NOMO-1 treated with DMSO at 0.1 percent for 48 hours (cell line): Measurements from ENCODE around the gene ZNF319.
"Not testable (repeated sequence)": the region's sequence is repeated elsewhere in the genome, so short reads cannot be mapped to it uniquely, and the experiment has no call there.

Experiments used
- DNase-seq: peaks from one replicate; lab custom pipeline; 2025; ENCODE audit not compliant: unreplicated experiment; lab: John Stamatoyannopoulos, UW

The ZNF319 gene

GRCh38 chr16:58022601-58023371 is 22.3 kb upstream of the ZNF319 start:
- DNase-seq: no peak

- DNase-seq: no peak
These were observed 21.4 kb upstream of the ZNF319 start for GRCh38 chr16:58021661-58022551.

- peak; percentile 29 for DNase-seq
These were observed 20.4 kb upstream of the ZNF319 start for GRCh38 chr16:58020628-58021521.

- no peak for DNase-seq
These were observed 19.5 kb upstream of the ZNF319 start for GRCh38 chr16:58019866-58020538.

GRCh38 chr16:58018803-58019202 is 18.3 kb upstream of the ZNF319 start:
- no peak for DNase-seq

- DNase-seq: no peak
These were observed 16.5 kb upstream of the ZNF319 start for GRCh38 chr16:58016840-58017446.

GRCh38 chr16:58013201-58013956 is 12.9 kb upstream of the ZNF319 start:
- DNase-seq: no peak

GRCh38 chr16:58012481-58012880 is 12.0 kb upstream of the ZNF319 start:
- DNase-seq: no peak

GRCh38 chr16:58011652-58012051 is 11.2 kb upstream of the ZNF319 start:
- DNase-seq: no peak

- DNase-seq: no peak
These were observed 10.4 kb upstream of the ZNF319 start for GRCh38 chr16:58010886-58011285.

- no peak for DNase-seq
These were observed 9.5 kb upstream of the ZNF319 start for GRCh38 chr16:58009856-58010416.

GRCh38 chr16:58004736-58005135 is 4.3 kb upstream of the ZNF319 start:
- DNase-seq: not testable (repeated sequence)

GRCh38 chr16:58002936-58003335 is 2.5 kb upstream of the ZNF319 start:
- DNase-seq: no peak

GRCh38 chr16:58002416-58002800 is 1.9 kb upstream of the ZNF319 start:
- DNase-seq: no peak

GRCh38 chr16:58001781-58002415 is 1.4 kb upstream of the ZNF319 start:
- no peak for DNase-seq

- DNase-seq: peak; percentile 73
These were observed 519 bp upstream of the ZNF319 start, which contains the start of gene USB1 for GRCh38 chr16:58000706-58001676. USB1 (plus strand) TSS chr16:58001407; CDS start chr16:58001484, 77 bp downstream.

GRCh38 chr16:57999366-57999970 is 1.0 kb downstream of the ZNF319 start:
- DNase-seq: peak; percentile 46
